NB4 (cell line): ENCODE results near the gene RAD9B.
A peak's percentile ranks its signal among the peaks of the same experiment; 100 is the strongest.
"Not testable (repeated sequence)": the region's sequence is repeated elsewhere in the genome, so short reads cannot be mapped to it uniquely, and the experiment has no call there.

Experiments
- DNase-seq: peaks from one replicate; pipeline ENCODE4 v3.0.0; 2010; ENCODE audit warnings: low read depth
- H3K4me3 ChIP-seq: one replicate; pipeline ENCODE4 v1.5.1; 2011; ENCODE audit warnings: mild to moderate bottlenecking, low read depth, low read length, moderate library complexity
- CTCF ChIP-seq: IDR thresholded peaks from one replicate; pipeline ENCODE4 v1.5.1; 2012; ENCODE audit warnings: low read depth, low read length
- MAX ChIP-seq: IDR thresholded peaks from 2 replicates; pipeline ENCODE4 v1.6.1; 2011; ENCODE audit warnings: low read depth, low read length
- MYC ChIP-seq: IDR thresholded peaks from 2 replicates; pipeline ENCODE4 v1.6.1; 2011; ENCODE audit warnings: low read depth, low read length
- POLR2A ChIP-seq: IDR thresholded peaks from 2 replicates; pipeline ENCODE4 v1.6.1; 2011; ENCODE audit warnings: mild to moderate bottlenecking; ENCODE audit not compliant: insufficient read length; ENCODE audit errors: extremely low read depth

The RAD9B gene

GRCh38 chr12:110516995-110517394, 14.9 kb downstream of the RAD9B start:
- TF ChIP-seq MAX (no peak), CTCF (no peak), POLR2A (no peak), MYC (no peak)
- no peak overlapping the region for H3K4me3 ChIP-seq
- no peak for DNase-seq

GRCh38 chr12:110518014-110518413, 15.9 kb downstream of the RAD9B start:
- DNase-seq, H3K4me3 ChIP-seq: not testable (repeated sequence)

GRCh38 chr12:110520876-110521712, 19.0 kb downstream of the RAD9B start:
- DNase-seq, H3K4me3 ChIP-seq: not testable (repeated sequence)

- TF ChIP-seq MYC (no peak), CTCF (no peak), MAX (no peak), POLR2A (no peak)
Observed at GRCh38 chr12:110528277-110528839, 26.2 kb downstream of the RAD9B start.

GRCh38 chr12:110530511-110530910, 28.4 kb downstream of the RAD9B start:
- no peak overlapping the region for H3K4me3 ChIP-seq
- TF ChIP-seq MYC, result no peak
- no peak for TF ChIP-seq POLR2A
- no peak for TF ChIP-seq CTCF
- TF ChIP-seq MAX, result no peak
- no peak for DNase-seq

More at GRCh38 chr12:110528277-110528839, 26.2 kb downstream of the RAD9B start:
- DNase-seq, result no peak
- H3K4me3 ChIP-seq, result no peak overlapping the region

- TF ChIP-seq CTCF (no peak), MYC (no peak), MAX (no peak), POLR2A (no peak)
- peak; percentile 77 for DNase-seq
- no peak overlapping the region for H3K4me3 ChIP-seq
Observed at GRCh38 chr12:110531741-110532333, 29.7 kb downstream of the RAD9B start.

- DNase-seq, result no peak
- TF ChIP-seq MYC, result no peak
- TF ChIP-seq CTCF, result no peak
- no peak for TF ChIP-seq MAX
- no peak for TF ChIP-seq POLR2A
- no peak overlapping the region for H3K4me3 ChIP-seq
Observed at GRCh38 chr12:110532644-110533043, 30.5 kb downstream of the RAD9B start.
